Loucy (cell line): ENCODE data around the gene CAMTA1.

Source experiments
- EZH2phosphoT487 ChIP-seq: fragments of 200-600 bp; IDR thresholded peaks from 2 replicates; pipeline ENCODE4 v1.6.1; 2018; ENCODE audit warnings: antibody characterized with exemption, mild to moderate bottlenecking, moderate library complexity, borderline replicate concordance
- TF ChIP-seq, protein P1 (sequence below): fragments of 200-600 bp; sonication (generic); conservative IDR thresholded peaks from 2 replicates; pipeline ENCODE4 v1.5.1; 2014; ENCODE audit warnings: mild to moderate bottlenecking, antibody characterized with exemption, low read length

DNA sequence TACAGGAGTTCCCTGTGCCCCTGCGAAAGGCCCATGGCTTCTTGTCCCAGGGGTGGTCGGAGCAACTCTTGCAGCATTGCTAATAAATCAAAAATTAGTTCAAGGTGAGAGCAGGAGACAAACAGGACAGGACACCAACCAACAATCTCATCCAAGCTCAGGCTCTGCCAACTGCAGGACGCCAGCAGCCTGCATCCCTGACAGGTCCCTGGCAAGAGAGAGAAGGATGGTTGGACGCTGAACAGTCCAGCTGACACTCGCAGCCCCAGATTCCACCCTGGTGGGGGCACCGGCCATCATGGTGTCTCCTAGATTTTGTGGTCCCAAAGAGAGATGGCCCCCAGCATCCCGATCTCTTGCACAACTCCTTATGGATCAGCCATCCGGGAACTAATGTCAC is 843.8 kb downstream of the CAMTA1 start:
- TF ChIP-seq, protein P1, sequence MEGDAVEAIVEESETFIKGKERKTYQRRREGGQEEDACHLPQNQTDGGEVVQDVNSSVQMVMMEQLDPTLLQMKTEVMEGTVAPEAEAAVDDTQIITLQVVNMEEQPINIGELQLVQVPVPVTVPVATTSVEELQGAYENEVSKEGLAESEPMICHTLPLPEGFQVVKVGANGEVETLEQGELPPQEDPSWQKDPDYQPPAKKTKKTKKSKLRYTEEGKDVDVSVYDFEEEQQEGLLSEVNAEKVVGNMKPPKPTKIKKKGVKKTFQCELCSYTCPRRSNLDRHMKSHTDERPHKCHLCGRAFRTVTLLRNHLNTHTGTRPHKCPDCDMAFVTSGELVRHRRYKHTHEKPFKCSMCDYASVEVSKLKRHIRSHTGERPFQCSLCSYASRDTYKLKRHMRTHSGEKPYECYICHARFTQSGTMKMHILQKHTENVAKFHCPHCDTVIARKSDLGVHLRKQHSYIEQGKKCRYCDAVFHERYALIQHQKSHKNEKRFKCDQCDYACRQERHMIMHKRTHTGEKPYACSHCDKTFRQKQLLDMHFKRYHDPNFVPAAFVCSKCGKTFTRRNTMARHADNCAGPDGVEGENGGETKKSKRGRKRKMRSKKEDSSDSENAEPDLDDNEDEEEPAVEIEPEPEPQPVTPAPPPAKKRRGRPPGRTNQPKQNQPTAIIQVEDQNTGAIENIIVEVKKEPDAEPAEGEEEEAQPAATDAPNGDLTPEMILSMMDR = no peak
- TF ChIP-seq EZH2phosphoT487 = no peak
